CD14-positive monocyte (primary cell): ENCODE results near the gene ORC1. TPM values are rescaled to one million over a fixed set of nuclear protein-coding genes. Genes with fewer than 3 reads are reported as not detected.
A peak's percentile ranks its signal among the peaks of the same experiment; 100 is the strongest.

Experiments
- DNase-seq, 3 donors: peaks; one replicate each; pipeline ENCODE4 v3.0.0-alpha.2; 2011 to 2022
- H2AFZ ChIP-seq: 2 replicates; pipeline ENCODE4 v1.6.0; 2012; ENCODE audit warnings: mild to moderate bottlenecking, low read depth, low read length, inconsistent platforms; ENCODE audit not compliant: insufficient read depth, poor library complexity, severe bottlenecking
- H3K27ac ChIP-seq, 2 donors: 1 replicate in 1 of 2; 2 replicates in 1 of 2; pipeline ENCODE4 v1.5.1; 2012 to 2013; ENCODE audit warnings: low read length in 2 of 2, control low read depth in 1 of 2, inconsistent platforms in 1 of 2, low read depth in 1 of 2, mild to moderate bottlenecking in 1 of 2
- H3K27me3 ChIP-seq, 2 donors: one replicate each; pipeline versions ENCODE4 v1.6.0 to v1.6.1; 2011 to 2013; ENCODE audit warnings: low read length in 2 of 2; ENCODE audit not compliant: control insufficient read depth in 2 of 2, insufficient read depth in 2 of 2
- H3K36me3 ChIP-seq, 2 donors: replicated peaks in 1 of 2; 1 replicate in 1 of 2; 2 replicates in 1 of 2; pipeline versions ENCODE4 v1.5.1 to v1.6.1; 2012 to 2013; ENCODE audit warnings: low read length in 2 of 2, control low read depth in 1 of 2, inconsistent platforms in 1 of 2, mild to moderate bottlenecking in 1 of 2; ENCODE audit not compliant: insufficient read depth in 2 of 2, control insufficient read depth in 1 of 2
- H3K4me1 ChIP-seq, 2 donors: 1 replicate in 1 of 2; 2 replicates in 1 of 2; pipeline versions ENCODE4 v1.5.1 to v1.6.1; 2012 to 2013; ENCODE audit warnings: low read length in 2 of 2, control low read depth in 1 of 2, inconsistent platforms in 1 of 2, mild to moderate bottlenecking in 1 of 2, moderate library complexity in 1 of 2; ENCODE audit not compliant: insufficient read depth in 2 of 2, control insufficient read depth in 1 of 2
- H3K4me2 ChIP-seq: replicated peaks from 2 replicates; pipeline ENCODE3; 2012; ENCODE audit warnings: low read length, moderate library complexity, mild to moderate bottlenecking; ENCODE audit not compliant: poor library complexity, severe bottlenecking; ENCODE audit errors: extremely low read depth
- H3K4me3 ChIP-seq, 3 experiments: fragments of 200-600 bp in 1 of 3; sonication (generic) in 1 of 3; replicated peaks in 1 of 3; 1 replicate in 2 of 3; 2 replicates in 1 of 3; pipeline ENCODE4 v1.5.1; 2011 to 2013; ENCODE audit warnings: low read length in 3 of 3, mild to moderate bottlenecking in 3 of 3, control low read depth in 2 of 3, low read depth in 2 of 3, inconsistent platforms in 1 of 3, moderate library complexity in 1 of 3
- H3K79me2 ChIP-seq: 2 replicates; pipeline ENCODE4 v1.6.0; 2012; ENCODE audit warnings: mild to moderate bottlenecking, control low read depth, inconsistent platforms, low read length, moderate library complexity; ENCODE audit not compliant: insufficient read depth
- H3K9ac ChIP-seq: 2 replicates; pipeline ENCODE4 v1.6.0; 2017; ENCODE audit warnings: low read length, mild to moderate bottlenecking; ENCODE audit not compliant: insufficient read depth, poor library complexity, severe bottlenecking
- H3K9me3 ChIP-seq, 2 donors: replicated peaks in 1 of 2; 1 replicate in 1 of 2; 2 replicates in 1 of 2; pipeline versions ENCODE4 v1.5.1 to v1.6.1; 2012 to 2013; ENCODE audit warnings: low read length in 2 of 2, control low read depth in 1 of 2; ENCODE audit not compliant: control insufficient read depth in 1 of 2, insufficient read depth in 1 of 2
- H4K20me1 ChIP-seq: 2 replicates; pipeline ENCODE4 v1.6.0; 2012; ENCODE audit warnings: mild to moderate bottlenecking, low read length, control low read depth, moderate library complexity; ENCODE audit not compliant: insufficient read depth
- H3K27ac Mint-ChIP-seq, 7 donors: one replicate each; pipeline ENCODE4 v1.8.0; 2020; ENCODE audit warnings: mild to moderate bottlenecking in 7 of 7, mixed read lengths in 7 of 7, moderate library complexity in 6 of 7, inconsistent platforms in 2 of 7
- H3K27me3 Mint-ChIP-seq, 3 donors: one replicate each; pipeline ENCODE4 v1.8.0; 2021 to 2022; ENCODE audit warnings: low read depth in 3 of 3, mild to moderate bottlenecking in 3 of 3, mixed read lengths in 3 of 3, moderate library complexity in 3 of 3, inconsistent platforms in 1 of 3
- H3K36me3 Mint-ChIP-seq, 2 donors: one replicate each; pipeline ENCODE4 v1.8.0; 2020; ENCODE audit warnings: mixed read lengths in 2 of 2, inconsistent platforms in 1 of 2, mild to moderate bottlenecking in 1 of 2
- H3K4me1 Mint-ChIP-seq: one replicate; pipeline ENCODE4 v1.8.0; 2020; ENCODE audit warnings: mild to moderate bottlenecking, mixed read lengths
- H3K4me3 Mint-ChIP-seq, 2 donors: one replicate each; pipeline ENCODE4 v1.8.0; 2020; ENCODE audit warnings: mild to moderate bottlenecking in 2 of 2, mixed read lengths in 2 of 2, moderate library complexity in 1 of 2
- H3K9me3 Mint-ChIP-seq, 7 donors: one replicate each; pipeline ENCODE4 v1.8.0; 2020 to 2022; ENCODE audit warnings: mixed read lengths in 7 of 7, mild to moderate bottlenecking in 6 of 7, moderate library complexity in 6 of 7, inconsistent platforms in 2 of 7
- CTCF ChIP-seq: fragments of 200-600 bp; IDR thresholded peaks from one replicate; pipeline ENCODE4 v1.8.0; 2022; ENCODE audit warnings: antibody characterized with exemption, mild to moderate bottlenecking
- WGBS: methylation state at CpG from one replicate; pipeline ENCODE4 v1.1.5; 2013; ENCODE audit warnings: missing lambda C conversion rate; ENCODE audit not compliant: insufficient coverage; 5-methylcytosine and 5-hydroxymethylcytosine counted together
- intact Hi-C, 2 donors: fragments of 100-400 bp; cut with micrococcal nuclease; formaldehyde crosslinking; loops; one replicate each; pipeline versions ENCODE4 v1.15.0 to v1.15.1; 2023
- polyA plus RNA-seq, 3 donors: library from polyadenylated mRNA; depleted of rRNA in 1 of 3; unstranded in 2 of 3; stranded (reverse) in 1 of 3; fragments of 300-500 nt in 2 of 3; fragments of >200 nt in 1 of 3; fragmentation: Illumina TruSeq in 2 of 3; gene quantifications; 1 replicate in 2 of 3; 2 replicates in 1 of 3; pipeline ENCODE4 v1.2.3, GENCODE V29; 2012 to 2021

ORC1 gene
- polyA plus RNA-seq, 3 donors, result 0.12 to 0.27 TPM; not detected in 1

- Histone ChIP-seq H3K79me2 (peaks cover 23% of the 10 kb centered on the region), H4K20me1 (peaks cover 8% of the 10 kb centered on the region), H3K4me3 (peak overlapping the region in 1 of 3 experiments; percentile 61), H2AFZ (peak overlapping the region; percentile 73), H3K36me3 (peaks cover 0 to 24% of the 10 kb centered on the region in 2 donors), H3K4me1 (peaks cover 23 to 30% of the 10 kb centered on the region in 2 donors), H3K27ac (no peak overlapping the region), H3K9ac (no peak overlapping the region), H3K4me2 (peak overlapping the region; percentile 58), H3K9me3 (no peaks in the 10 kb centered on the region), H3K27me3 (peaks cover 0 to 16% of the 10 kb centered on the region in 2 donors)
- peaks cover 9 to 20% (median 12%) of the 10 kb centered on the region in 3 donors for H3K27me3 Mint-ChIP-seq
- no peak overlapping the region for H3K27ac Mint-ChIP-seq
- H3K9me3 Mint-ChIP-seq, result peaks cover 0 to 1% (median 0%) of the 10 kb centered on the region in 7 donors
- peaks cover 25% of the 10 kb centered on the region for H3K4me1 Mint-ChIP-seq
- H3K36me3 Mint-ChIP-seq, result peaks cover 16 to 25% of the 10 kb centered on the region in 2 donors
- peak; percentile 10 to 22 (median 17) for DNase-seq
- intact Hi-C loops, result no loop called here
- peak overlapping the region; percentile 64 to 86 for H3K4me3 Mint-ChIP-seq
- no peak for TF ChIP-seq CTCF
- 8% methylated on average over 51 of the region's 51 CpGs for WGBS
These were observed 35.6 kb downstream of the ORC1 start for GRCh38 chr1:52368383-52369172.

- Mint-ChIP-seq H3K27me3 (peaks cover 9 to 20% (median 12%) of the 10 kb centered on the region in 3 donors), H3K9me3 (peaks cover 0 to 1% (median 0%) of the 10 kb centered on the region in 7 donors), H3K4me3 (no peak overlapping the region), H3K36me3 (peaks cover 15 to 26% of the 10 kb centered on the region in 2 donors), H3K27ac (peak overlapping the region in 1 of 7 donors; percentile 19), H3K4me1 (peaks cover 25% of the 10 kb centered on the region)
- H3K9ac ChIP-seq, result no peak overlapping the region
- H3K4me2 ChIP-seq, result no peak overlapping the region
- peaks cover 12% of the 10 kb centered on the region for H4K20me1 ChIP-seq
- H3K9me3 ChIP-seq, result no peaks in the 10 kb centered on the region
- 100% methylated on average over 3 of the region's 5 CpGs for WGBS
- no peak overlapping the region for H2AFZ ChIP-seq
- no peak for DNase-seq
- H3K27ac ChIP-seq, result no peak overlapping the region
- TF ChIP-seq CTCF, result no peak
- H3K79me2 ChIP-seq, result peaks cover 32% of the 10 kb centered on the region
- peaks cover 0 to 16% of the 10 kb centered on the region in 2 donors for H3K27me3 ChIP-seq
- intact Hi-C loops, result no loop called here
- H3K36me3 ChIP-seq, result peaks cover 5 to 23% of the 10 kb centered on the region in 2 donors
- H3K4me1 ChIP-seq, result peaks cover 23 to 30% of the 10 kb centered on the region in 2 donors
- no peak overlapping the region for H3K4me3 ChIP-seq
These were observed 37.0 kb downstream of the ORC1 start for GRCh38 chr1:52367272-52367671.
